ENCODE measurements around the gene METTL17. TPM values are rescaled to one million over a fixed set of nuclear protein-coding genes. Genes with fewer than 3 reads are reported as not detected.

The METTL17 gene
- total RNA-seq, 1 donor from 2014 or later = 62.2 TPM

DNA sequence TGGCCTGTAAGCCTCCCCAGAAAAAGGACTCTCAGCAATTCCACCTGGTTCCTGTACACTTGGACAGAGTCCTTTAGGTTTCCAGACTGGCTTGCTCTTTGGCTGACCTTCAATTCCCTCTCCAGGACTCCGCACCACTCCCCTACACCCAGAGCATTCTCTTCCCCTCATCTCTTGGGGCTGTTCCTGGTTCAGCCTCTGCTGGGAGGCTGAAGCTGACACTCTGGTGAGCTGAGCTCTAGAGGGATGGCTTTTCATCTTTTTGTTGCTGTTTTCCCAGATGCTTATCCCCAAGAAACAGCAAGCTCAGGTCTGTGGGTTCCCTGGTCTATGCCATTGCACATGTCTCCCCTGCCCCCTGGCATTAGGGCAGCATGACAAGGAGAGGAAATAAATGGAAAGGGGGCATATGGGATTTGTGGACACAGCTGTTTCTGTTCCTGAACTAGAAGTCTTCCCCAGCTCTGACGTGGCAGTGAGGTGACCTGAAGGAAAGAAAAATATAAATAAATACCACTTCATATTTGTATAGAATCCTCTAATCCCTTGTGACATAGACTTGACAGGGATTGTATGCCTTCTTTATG, 53.7 kb downstream of the METTL17 start:
- Histone ChIP-seq H3K4me3 (no peak overlapping the region), H3K4me1 (peaks cover 51% of the 10 kb centered on the region), H3K27me3 (ENCODE audit: low read depth) (no peaks in the 10 kb centered on the region), H3K9me3 (no peaks in the 10 kb centered on the region), H3K36me3 (no peaks in the 10 kb centered on the region), H3K27ac (peak overlapping the region; percentile 25)
- DNase-seq (no peak), ATAC-seq (no peak)
- intact Hi-C loops (cut with DNase I) = no loop called here
- TF ChIP-seq, protein P1, sequence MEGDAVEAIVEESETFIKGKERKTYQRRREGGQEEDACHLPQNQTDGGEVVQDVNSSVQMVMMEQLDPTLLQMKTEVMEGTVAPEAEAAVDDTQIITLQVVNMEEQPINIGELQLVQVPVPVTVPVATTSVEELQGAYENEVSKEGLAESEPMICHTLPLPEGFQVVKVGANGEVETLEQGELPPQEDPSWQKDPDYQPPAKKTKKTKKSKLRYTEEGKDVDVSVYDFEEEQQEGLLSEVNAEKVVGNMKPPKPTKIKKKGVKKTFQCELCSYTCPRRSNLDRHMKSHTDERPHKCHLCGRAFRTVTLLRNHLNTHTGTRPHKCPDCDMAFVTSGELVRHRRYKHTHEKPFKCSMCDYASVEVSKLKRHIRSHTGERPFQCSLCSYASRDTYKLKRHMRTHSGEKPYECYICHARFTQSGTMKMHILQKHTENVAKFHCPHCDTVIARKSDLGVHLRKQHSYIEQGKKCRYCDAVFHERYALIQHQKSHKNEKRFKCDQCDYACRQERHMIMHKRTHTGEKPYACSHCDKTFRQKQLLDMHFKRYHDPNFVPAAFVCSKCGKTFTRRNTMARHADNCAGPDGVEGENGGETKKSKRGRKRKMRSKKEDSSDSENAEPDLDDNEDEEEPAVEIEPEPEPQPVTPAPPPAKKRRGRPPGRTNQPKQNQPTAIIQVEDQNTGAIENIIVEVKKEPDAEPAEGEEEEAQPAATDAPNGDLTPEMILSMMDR (IDR thresholded peaks at IDR 0.05) = no peak

DNA sequence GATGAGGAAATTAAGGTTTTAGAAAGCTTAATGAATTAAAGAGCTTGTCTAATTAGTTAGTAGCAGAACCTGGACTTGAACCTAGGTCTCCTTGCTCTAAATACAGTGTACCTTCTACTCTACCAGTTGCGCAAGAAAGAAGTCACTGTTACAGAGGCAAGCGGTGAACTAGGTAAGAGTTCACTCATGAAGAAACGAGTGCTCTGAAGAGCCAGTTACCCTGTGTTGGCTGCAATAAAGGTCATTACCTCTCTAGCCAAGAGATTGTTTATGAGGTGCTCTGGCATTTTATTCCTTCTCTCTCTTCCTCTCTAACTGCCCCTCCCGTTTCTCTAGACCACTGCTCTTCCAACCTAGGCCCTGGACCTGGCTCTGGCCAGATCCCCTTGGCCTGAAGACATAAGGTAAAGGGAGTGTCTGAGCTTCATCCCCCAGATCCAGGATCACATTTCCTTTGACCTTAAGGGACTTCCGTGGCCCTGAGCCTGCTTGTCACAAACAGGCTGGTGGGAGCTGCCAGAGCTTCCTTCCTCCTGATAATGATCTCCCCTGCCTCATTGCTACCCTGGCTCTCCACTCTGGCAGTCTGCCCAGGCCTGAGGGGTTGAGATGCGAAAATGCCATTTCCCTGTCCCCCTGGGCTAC, 54.3 kb downstream of the METTL17 start:
- peaks cover 48% of the 10 kb centered on the region for H3K4me1 ChIP-seq
- TF ChIP-seq, protein P1 (IDR thresholded peaks at IDR 0.05) = no peak
- H3K27ac ChIP-seq = peak overlapping the region; percentile 25
- H3K27me3 ChIP-seq (ENCODE audit: low read depth) = no peaks in the 10 kb centered on the region
- DNase-seq (peak; percentile 57), ATAC-seq (peak; percentile 29 to 48)
- intact Hi-C loops (cut with DNase I) = no loop called here
- H3K4me3 ChIP-seq = no peak overlapping the region
- H3K9me3 ChIP-seq = no peaks in the 10 kb centered on the region
- H3K36me3 ChIP-seq = no peaks in the 10 kb centered on the region

Small RNAs within 50 kb of the gene (microRNA-seq; reads per million reads assigned to microRNA genes)
- not detected for gene MIR6717 (ENCODE audit: borderline number of aligned reads)

Other genes starting within 250 kb of the METTL17 start
- gene EDDM3A, start 244.1 kb upstream of the METTL17 start, total RNA-seq = not detected
- not detected for gene EDDM3B, start 221.6 kb upstream of the METTL17 start, total RNA-seq
- gene RNASE6, start 208.7 kb upstream of the METTL17 start, total RNA-seq = 27.3 TPM
- gene RNASE1, start 187.1 kb upstream of the METTL17 start, total RNA-seq = 694 TPM
- gene RNASE3, start 98.6 kb upstream of the METTL17 start, total RNA-seq = not detected
- 6.0 TPM for gene RNASE2, start 34.5 kb upstream of the METTL17 start, total RNA-seq
- gene SLC39A2, start 9.3 kb downstream of the METTL17 start, total RNA-seq = not detected
- gene NDRG2, start 35.1 kb downstream of the METTL17 start, total RNA-seq = 92.7 TPM
- gene TPPP2, start 40.2 kb downstream of the METTL17 start, total RNA-seq = not detected
- gene RNASE13, start 44.8 kb downstream of the METTL17 start, total RNA-seq = not detected
- gene RNASE7, start 52.4 kb downstream of the METTL17 start, total RNA-seq = not detected
- gene RNASE8, start 67.8 kb downstream of the METTL17 start, total RNA-seq = not detected
- 28.5 TPM for gene ARHGEF40, start 80.3 kb downstream of the METTL17 start, total RNA-seq
- 46.1 TPM for gene ZNF219, start 108.7 kb downstream of the METTL17 start, total RNA-seq
- gene TMEM253, start 111.1 kb downstream of the METTL17 start, total RNA-seq = 0.50 TPM
- not detected for gene OR5AU1, start 166.1 kb downstream of the METTL17 start, total RNA-seq

Measured in lower lobe of right lung (tissue), 2 donors.